NCI-H82 treated with DMSO at 0.1 percent for 48 hours (cell line): ENCODE data around the gene ATAD3C.
"Not testable (repeated sequence)": the region's sequence is repeated elsewhere in the genome, so short reads cannot be mapped to it uniquely, and the experiment has no call there.

Source experiments
- DNase-seq: peaks from one replicate; lab custom pipeline; 2025; ENCODE audit not compliant: unreplicated experiment; lab: John Stamatoyannopoulos, UW

The ATAD3C gene

GRCh38 chr1:1504777-1505365 lies 55.4 kb downstream of the ATAD3C start:
- peak; percentile 67 for DNase-seq

GRCh38 chr1:1505366-1505798 lies 55.9 kb downstream of the ATAD3C start:
- DNase-seq = peak; percentile 14

GRCh38 chr1:1505801-1506200 lies 56.3 kb downstream of the ATAD3C start:
- DNase-seq = not testable (repeated sequence)

- no peak for DNase-seq
Observed at GRCh38 chr1:1507305-1507704, 57.8 kb downstream of the ATAD3C start.

GRCh38 chr1:1508775-1509464 lies 59.4 kb downstream of the ATAD3C start:
- DNase-seq = not testable (repeated sequence)

GRCh38 chr1:1509465-1509850 lies 60.0 kb downstream of the ATAD3C start:
- DNase-seq = not testable (repeated sequence)

- peak; percentile 52 for DNase-seq
Observed at GRCh38 chr1:1510912-1511532, 61.5 kb downstream of the ATAD3C start.

GRCh38 chr1:1511533-1512285 lies 62.2 kb downstream of the ATAD3C start, which contains the start of gene ATAD3A:
TSS of gene ATAD3A (plus strand) at chr1:1512162. CDS start at chr1:1512269, 107 bp downstream.
- DNase-seq = peak; percentile 84

GRCh38 chr1:1512425-1512824 lies 62.9 kb downstream of the ATAD3C start:
- DNase-seq = not testable (repeated sequence)

GRCh38 chr1:1513675-1514074 lies 64.2 kb downstream of the ATAD3C start:
- not testable (repeated sequence) for DNase-seq

- not testable (repeated sequence) for DNase-seq
Observed at GRCh38 chr1:1514376-1514775, 64.9 kb downstream of the ATAD3C start.

- DNase-seq = not testable (repeated sequence)
Observed at GRCh38 chr1:1516923-1517322, 67.4 kb downstream of the ATAD3C start.

- no peak for DNase-seq
Observed at GRCh38 chr1:1517973-1518620, 68.6 kb downstream of the ATAD3C start.

- not testable (repeated sequence) for DNase-seq
Observed at GRCh38 chr1:1518621-1519007, 69.1 kb downstream of the ATAD3C start.
